Measurements from ENCODE around the gene VPS9D1. TPM values are rescaled to one million over a fixed set of nuclear protein-coding genes. Genes with fewer than 3 reads are reported as not detected.

Gene VPS9D1
- 3.4 and 4.6 TPM in 2 replicates for total RNA-seq

GRCh38 chr16:89720813-89721545, at the start of gene VPS9D1, which contains the start of gene ZNF276:
Gene VPS9D1, minus strand, starts transcription at chr16:89720898. Its CDS starts 37 bp downstream, at chr16:89720861.
Gene ZNF276, plus strand, starts transcription at chr16:89721537. Its CDS starts 104 bp downstream, at chr16:89721641.
- no peak for TF ChIP-seq CTCF (IDR thresholded peaks at IDR 0.05; ENCODE audit: insufficient read depth, low read length, severe bottlenecking)
- DNase-seq (ENCODE audit: low read depth) (peak; percentile 46), FAIRE-seq (no peak)
- Histone ChIP-seq H3K4me3 (ENCODE audit: low read depth, low read length) (peak within 1 kb of the TSS; percentile 68), H3K36me3 (ENCODE audit: control insufficient read depth, insufficient read depth, low read length) (peaks cover 17% of the 10 kb centered on the region), H3K27me3 (ENCODE audit: control insufficient read depth, insufficient read depth, low read length) (no peaks in the 10 kb centered on the region)

GRCh38 chr16:89770367-89770766, 49.7 kb upstream of the VPS9D1 start:
- DNase-seq (ENCODE audit: low read depth) (no peak), FAIRE-seq (no peak)
- no peak overlapping the region for H3K4me3 ChIP-seq (ENCODE audit: low read depth, low read length)
- no peak for TF ChIP-seq CTCF (IDR thresholded peaks at IDR 0.05; ENCODE audit: insufficient read depth, low read length, severe bottlenecking)
- H3K27me3 ChIP-seq (ENCODE audit: control insufficient read depth, insufficient read depth, low read length): no peaks in the 10 kb centered on the region
- peaks cover 11% of the 10 kb centered on the region for H3K36me3 ChIP-seq (ENCODE audit: control insufficient read depth, insufficient read depth, low read length)

- peaks cover 7% of the 10 kb centered on the region for H3K36me3 ChIP-seq (ENCODE audit: control insufficient read depth, insufficient read depth, low read length)
- H3K4me3 ChIP-seq (ENCODE audit: low read depth, low read length): no peak overlapping the region
- no peak for TF ChIP-seq CTCF (IDR thresholded peaks at IDR 0.05; ENCODE audit: insufficient read depth, low read length, severe bottlenecking)
- no peak for DNase-seq (ENCODE audit: low read depth)
- no peak for FAIRE-seq
- H3K27me3 ChIP-seq (ENCODE audit: control insufficient read depth, insufficient read depth, low read length): no peaks in the 10 kb centered on the region
Measured at GRCh38 chr16:89765292-89765830, 44.7 kb upstream of the VPS9D1 start.

- no peak for TF ChIP-seq CTCF (IDR thresholded peaks at IDR 0.05; ENCODE audit: insufficient read depth, low read length, severe bottlenecking)
- no peaks in the 10 kb centered on the region for H3K27me3 ChIP-seq (ENCODE audit: control insufficient read depth, insufficient read depth, low read length)
- H3K36me3 ChIP-seq (ENCODE audit: control insufficient read depth, insufficient read depth, low read length): peaks cover 5% of the 10 kb centered on the region
- FAIRE-seq (no peak), DNase-seq (ENCODE audit: low read depth) (no peak)
- no peak overlapping the region for H3K4me3 ChIP-seq (ENCODE audit: low read depth, low read length)
Measured at GRCh38 chr16:89764711-89765201, 44.1 kb upstream of the VPS9D1 start.

- no peak overlapping the region for H3K4me3 ChIP-seq (ENCODE audit: low read depth, low read length)
- peaks cover 1% of the 10 kb centered on the region for H3K36me3 ChIP-seq (ENCODE audit: control insufficient read depth, insufficient read depth, low read length)
- no peak for DNase-seq (ENCODE audit: low read depth)
- H3K27me3 ChIP-seq (ENCODE audit: control insufficient read depth, insufficient read depth, low read length): no peaks in the 10 kb centered on the region
- no peak for TF ChIP-seq CTCF (IDR thresholded peaks at IDR 0.05; ENCODE audit: insufficient read depth, low read length, severe bottlenecking)
- FAIRE-seq: no peak
Measured at GRCh38 chr16:89761304-89761922, 40.7 kb upstream of the VPS9D1 start.
